Ascending aorta (tissue), 2 donors: ENCODE results near the gene PCDHB4. TPM values are rescaled to one million over a fixed set of nuclear protein-coding genes. Genes with fewer than 3 reads are reported as not detected.
"Not testable (repeated sequence)": the region's sequence is repeated elsewhere in the genome, so short reads cannot be mapped to it uniquely, and the experiment has no call there.

ENCODE experiments used
- DNase-seq, 2 donors: peaks; one replicate each; pipeline ENCODE4 v3.0.0-alpha.2; 2019; ENCODE audit warnings: low spot score in 2 of 2
- H3K27ac ChIP-seq, 2 donors: fragments of 200-600 bp; sonication (generic); one replicate each; pipeline ENCODE4 v1.5.1; 2016 to 2017; ENCODE audit warnings: mild to moderate bottlenecking in 1 of 2
- H3K27me3 ChIP-seq: fragments of 200-600 bp; sonication (generic); one replicate; pipeline ENCODE4 v1.5.1; 2017
- H3K36me3 ChIP-seq, 2 donors: fragments of 200-600 bp; sonication (generic); one replicate each; pipeline ENCODE4 v1.5.1; 2016
- H3K4me1 ChIP-seq, 2 donors: fragments of 200-600 bp; sonication (generic); one replicate each; pipeline ENCODE4 v1.5.1; 2016 to 2017; ENCODE audit warnings: mild to moderate bottlenecking in 1 of 2
- H3K4me3 ChIP-seq, 2 donors: fragments of 200-600 bp; sonication (generic); one replicate each; pipeline ENCODE4 v1.5.1; 2016 to 2017; ENCODE audit warnings: mild to moderate bottlenecking in 1 of 2
- H3K9me3 ChIP-seq, 2 donors: fragments of 200-600 bp; sonication (generic); one replicate each; pipeline ENCODE4 v1.5.1; 2016
- CTCF ChIP-seq, 3 experiments: fragments of 200-600 bp in 2 of 3; fragments of 450-650 bp in 1 of 3; sonication (generic) in 2 of 3; IDR thresholded peaks; one replicate each; pipeline ENCODE4 v1.5.1; 2016 to 2019; ENCODE audit warnings: antibody characterized with exemption in 3 of 3, mild to moderate bottlenecking in 1 of 3, moderate library complexity in 1 of 3
- intact Hi-C: fragments of 100-400 bp; cut with DNase I; formaldehyde crosslinking; loops from one replicate; pipeline ENCODE4 v1.15.1; 2023
- total RNA-seq: library from RNA; depleted of rRNA; stranded (reverse); fragments of >200 nt; gene quantifications from one replicate; pipeline ENCODE4 v1.1.0, GENCODE V29; 2016

PCDHB4 gene
- total RNA-seq, 1 donor from 2014 or later: 5.1 TPM

GRCh38 chr5:141095263-141095641 is 26.4 kb upstream of the PCDHB4 start:
- DNase-seq: no peak
- intact Hi-C loops: no loop called here
- H3K9me3 ChIP-seq: peaks cover 24 to 67% of the 10 kb centered on the region in 2 donors

GRCh38 chr5:141096181-141096580 is 25.4 kb upstream of the PCDHB4 start:
- peaks cover 34 to 71% of the 10 kb centered on the region in 2 donors for H3K9me3 ChIP-seq
- H3K27me3 ChIP-seq, H3K4me1 ChIP-seq, DNase-seq, H3K36me3 ChIP-seq, intact Hi-C loops, H3K27ac ChIP-seq, H3K4me3 ChIP-seq: not testable (repeated sequence)

More at GRCh38 chr5:141095263-141095641, 26.4 kb upstream of the PCDHB4 start:
- Histone ChIP-seq H3K36me3 (no peaks in the 10 kb centered on the region), H3K27ac (no peak overlapping the region), H3K4me1 (no peaks in the 10 kb centered on the region), H3K27me3 (no peaks in the 10 kb centered on the region), H3K4me3 (peak overlapping the region; percentile 0 to 48)
- no peak for TF ChIP-seq CTCF (IDR thresholded peaks at IDR 0.05)

GRCh38 chr5:141096586-141096985 is 25.0 kb upstream of the PCDHB4 start:
- H3K4me3 ChIP-seq, H3K36me3 ChIP-seq, H3K4me1 ChIP-seq, H3K27ac ChIP-seq, DNase-seq, H3K27me3 ChIP-seq, intact Hi-C loops: not testable (repeated sequence)
- H3K9me3 ChIP-seq: peaks cover 34 to 75% of the 10 kb centered on the region in 2 donors

- Histone ChIP-seq H3K9me3 (peaks cover 26 to 64% of the 10 kb centered on the region in 2 donors), H3K4me1 (no peaks in the 10 kb centered on the region), H3K27me3 (no peaks in the 10 kb centered on the region), H3K27ac (no peak within 1 kb of the TSS), H3K4me3 (peak within 1 kb of the TSS; percentile 21 to 36), H3K36me3 (no peaks in the 10 kb centered on the region)
- peak in 1 of 3 experiments; percentile 17 for TF ChIP-seq CTCF (IDR thresholded peaks at IDR 0.05)
- no peak for DNase-seq
- intact Hi-C loops: no loop called here
These were observed 21.3 kb upstream of the PCDHB4 start, which contains the start of gene PCDHB3 for GRCh38 chr5:141100243-141100805. Gene PCDHB3, plus strand, starts transcription at chr5:141100473. Its CDS starts 177 bp downstream, at chr5:141100650.

- Histone ChIP-seq H3K27ac (no peak overlapping the region), H3K4me3 (peak overlapping the region; percentile 21 to 36), H3K36me3 (no peaks in the 10 kb centered on the region), H3K4me1 (no peaks in the 10 kb centered on the region), H3K9me3 (peaks cover 21 to 58% of the 10 kb centered on the region in 2 donors), H3K27me3 (no peaks in the 10 kb centered on the region)
- intact Hi-C loops: no loop called here
- no peak for TF ChIP-seq CTCF (IDR thresholded peaks at IDR 0.05)
- DNase-seq: no peak
These were observed 20.6 kb upstream of the PCDHB4 start for GRCh38 chr5:141101059-141101458.

GRCh38 chr5:141102070-141102469 is 19.5 kb upstream of the PCDHB4 start:
- H3K36me3 ChIP-seq, DNase-seq, H3K4me1 ChIP-seq, H3K27ac ChIP-seq, intact Hi-C loops, H3K27me3 ChIP-seq, H3K4me3 ChIP-seq: not testable (repeated sequence)
- peaks cover 21 to 56% of the 10 kb centered on the region in 2 donors for H3K9me3 ChIP-seq

GRCh38 chr5:141102471-141102870 is 19.1 kb upstream of the PCDHB4 start:
- H3K4me3 ChIP-seq, DNase-seq, H3K27me3 ChIP-seq, H3K27ac ChIP-seq, H3K36me3 ChIP-seq, intact Hi-C loops, H3K4me1 ChIP-seq: not testable (repeated sequence)
- H3K9me3 ChIP-seq: peaks cover 21 to 55% of the 10 kb centered on the region in 2 donors

- no peaks in the 10 kb centered on the region for H3K27me3 ChIP-seq
- no peak overlapping the region for H3K27ac ChIP-seq
- H3K4me3 ChIP-seq: no peak overlapping the region
- no peak for DNase-seq
- no peak for TF ChIP-seq CTCF (IDR thresholded peaks at IDR 0.05)
- no peaks in the 10 kb centered on the region for H3K36me3 ChIP-seq
- intact Hi-C loops: no loop called here
- H3K9me3 ChIP-seq: peaks cover 17 to 48% of the 10 kb centered on the region in 2 donors
- no peaks in the 10 kb centered on the region for H3K4me1 ChIP-seq
These were observed 16.3 kb upstream of the PCDHB4 start for GRCh38 chr5:141105350-141105749.
